HG02642 (cell line): Measurements from ENCODE around the gene MRPS10.
"Not testable (repeated sequence)": the region's sequence is repeated elsewhere in the genome, so short reads cannot be mapped to it uniquely, and the experiment has no call there.

ENCODE experiments used
- ATAC-seq: cut with Tn5 transposase; IDR thresholded peaks from one replicate; pipeline ENCODE4 v1.9.1; 2021; ENCODE audit warnings: mild to moderate bottlenecking; ENCODE audit not compliant: unreplicated experiment, poor library complexity

The MRPS10 gene

GRCh38 chr6:42182101-42182500 lies 35.6 kb downstream of the MRPS10 start:
- no peak for ATAC-seq

- ATAC-seq: no peak
Measured at GRCh38 chr6:42179945-42180313, 37.7 kb downstream of the MRPS10 start.

GRCh38 chr6:42179261-42179944 lies 38.3 kb downstream of the MRPS10 start:
- ATAC-seq: no peak

GRCh38 chr6:42177514-42178364 lies 39.9 kb downstream of the MRPS10 start:
- no peak for ATAC-seq

GRCh38 chr6:42176981-42177380 lies 40.7 kb downstream of the MRPS10 start:
- ATAC-seq: no peak

- no peak for ATAC-seq
Measured at GRCh38 chr6:42175860-42176259, 41.8 kb downstream of the MRPS10 start.

- no peak for ATAC-seq
Measured at GRCh38 chr6:42173101-42173500, 44.6 kb downstream of the MRPS10 start, which contains the start of gene GUCA1A. Gene GUCA1A, plus strand, starts transcription at chr6:42173364. Its CDS starts 250 bp downstream, at chr6:42173614.

- ATAC-seq: no peak
Measured at GRCh38 chr6:42171813-42172581, 45.7 kb downstream of the MRPS10 start.

- ATAC-seq: not testable (repeated sequence)
Measured at GRCh38 chr6:42169780-42170179, 47.9 kb downstream of the MRPS10 start.

GRCh38 chr6:42168650-42169049 lies 49.0 kb downstream of the MRPS10 start:
- ATAC-seq: no peak

GRCh38 chr6:42166444-42167141 lies 51.1 kb downstream of the MRPS10 start:
- no peak for ATAC-seq

GRCh38 chr6:42165016-42165415 lies 52.6 kb downstream of the MRPS10 start:
- no peak for ATAC-seq

- ATAC-seq: no peak
Measured at GRCh38 chr6:42163981-42164380, 53.7 kb downstream of the MRPS10 start.

- ATAC-seq: no peak
Measured at GRCh38 chr6:42162812-42163211, 54.8 kb downstream of the MRPS10 start.

- no peak for ATAC-seq
Measured at GRCh38 chr6:42162384-42162783, 55.3 kb downstream of the MRPS10 start.

- no peak for ATAC-seq
Measured at GRCh38 chr6:42159431-42160024, 58.1 kb downstream of the MRPS10 start.

GRCh38 chr6:42158631-42159030 lies 59.0 kb downstream of the MRPS10 start:
- ATAC-seq: no peak

- no peak for ATAC-seq
Measured at GRCh38 chr6:42158011-42158410, 59.6 kb downstream of the MRPS10 start.
